ENCODE measurements around the gene POU2F1. TPM values are rescaled to one million over a fixed set of nuclear protein-coding genes. Genes with fewer than 3 reads are reported as not detected.

The POU2F1 gene
- total and polyA plus RNA-seq, 2 experiments from 2014 or later = 9.2 to 21.9 TPM

- no peak overlapping the region for H3K27ac ChIP-seq
- no peak for TF ChIP-seq CTCF (IDR thresholded peaks at IDR 0.05; ENCODE audit: low read depth, low read length)
- no peaks in the 10 kb centered on the region for H3K4me1 ChIP-seq (ENCODE audit: low read depth)
- H3K36me3 ChIP-seq = no peaks in the 10 kb centered on the region
- no peaks in the 10 kb centered on the region for H3K9me3 ChIP-seq (ENCODE audit: low read depth)
- no peak overlapping the region for H3K4me3 ChIP-seq
- H3K27me3 ChIP-seq = no peaks in the 10 kb centered on the region
- no peak for DNase-seq (ENCODE audit: low read depth in 1 of 2, low spot score in 1 of 2)
Observed at GRCh38 chr1:167339405-167339804, 118.7 kb downstream of the POU2F1 start.

- H3K27me3 ChIP-seq = no peaks in the 10 kb centered on the region
- H3K36me3 ChIP-seq = no peaks in the 10 kb centered on the region
- no peak overlapping the region for H3K27ac ChIP-seq
- no peak overlapping the region for H3K4me3 ChIP-seq
- no peak for DNase-seq (ENCODE audit: low read depth in 1 of 2, low spot score in 1 of 2)
- no peaks in the 10 kb centered on the region for H3K9me3 ChIP-seq (ENCODE audit: low read depth)
- no peak for TF ChIP-seq CTCF (IDR thresholded peaks at IDR 0.05; ENCODE audit: low read depth, low read length)
- no peaks in the 10 kb centered on the region for H3K4me1 ChIP-seq (ENCODE audit: low read depth)
Observed at GRCh38 chr1:167342846-167343245, 122.2 kb downstream of the POU2F1 start.

DNA sequence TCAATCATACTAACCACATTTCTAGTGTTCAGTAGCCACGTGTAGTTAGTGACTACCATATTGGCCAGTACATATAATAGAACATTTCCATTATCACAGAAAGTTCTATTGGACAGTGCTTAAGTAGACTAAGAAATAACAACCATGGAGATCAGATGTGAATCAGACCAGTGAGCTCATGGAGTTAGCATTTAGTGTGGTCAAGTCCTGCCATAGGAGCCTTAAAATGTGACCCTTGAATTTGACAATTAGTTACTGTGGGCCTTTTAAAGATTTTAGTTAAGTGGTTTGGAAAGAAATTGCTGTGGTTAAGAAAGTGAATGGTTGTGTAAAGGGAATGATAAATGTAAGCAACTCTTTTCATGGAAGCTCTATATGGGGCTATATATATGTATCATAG, 123.4 kb downstream of the POU2F1 start:
- H3K36me3 ChIP-seq = no peaks in the 10 kb centered on the region
- no peak for TF ChIP-seq CTCF (IDR thresholded peaks at IDR 0.05; ENCODE audit: low read depth, low read length)
- H3K9me3 ChIP-seq (ENCODE audit: low read depth) = no peaks in the 10 kb centered on the region
- DNase-seq (ENCODE audit: low read depth in 1 of 2, low spot score in 1 of 2) = peak in 1 of 2 donors; percentile 6
- no peaks in the 10 kb centered on the region for H3K4me1 ChIP-seq (ENCODE audit: low read depth)
- H3K4me3 ChIP-seq = no peak overlapping the region
- H3K27me3 ChIP-seq = no peaks in the 10 kb centered on the region
- no peak overlapping the region for H3K27ac ChIP-seq

- Histone ChIP-seq H3K9me3 (ENCODE audit: low read depth) (no peaks in the 10 kb centered on the region), H3K36me3 (no peaks in the 10 kb centered on the region), H3K4me1 (ENCODE audit: low read depth) (no peaks in the 10 kb centered on the region), H3K27ac (no peak overlapping the region), H3K4me3 (no peak overlapping the region), H3K27me3 (no peaks in the 10 kb centered on the region)
- no peak for DNase-seq (ENCODE audit: low read depth in 1 of 2, low spot score in 1 of 2)
- TF ChIP-seq CTCF (IDR thresholded peaks at IDR 0.05; ENCODE audit: low read depth, low read length) = no peak
Observed at GRCh38 chr1:167344615-167345385, 124.1 kb downstream of the POU2F1 start.

DNA sequence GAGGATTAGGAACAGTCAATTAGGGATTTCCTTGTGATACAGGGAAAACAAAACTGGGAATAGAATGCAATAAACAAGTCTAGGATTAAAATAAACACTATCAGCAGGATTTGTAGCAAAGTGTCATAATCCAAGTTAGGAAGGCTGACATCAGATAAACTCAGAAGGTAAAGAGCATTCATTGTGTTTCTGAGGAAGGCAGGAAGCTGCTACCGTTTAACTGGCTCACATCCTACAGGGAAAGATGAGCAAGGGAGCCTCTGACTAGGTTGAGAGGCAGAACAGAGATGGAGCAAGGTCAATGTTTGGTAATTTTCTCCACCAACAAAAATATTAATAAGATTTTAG, 124.7 kb downstream of the POU2F1 start:
- TF ChIP-seq CTCF (IDR thresholded peaks at IDR 0.05; ENCODE audit: low read depth, low read length) = no peak
- no peak overlapping the region for H3K4me3 ChIP-seq
- H3K9me3 ChIP-seq (ENCODE audit: low read depth) = no peaks in the 10 kb centered on the region
- DNase-seq (ENCODE audit: low read depth in 1 of 2, low spot score in 1 of 2) = no peak
- no peaks in the 10 kb centered on the region for H3K27me3 ChIP-seq
- no peak overlapping the region for H3K27ac ChIP-seq
- no peaks in the 10 kb centered on the region for H3K36me3 ChIP-seq
- no peaks in the 10 kb centered on the region for H3K4me1 ChIP-seq (ENCODE audit: low read depth)

Data from cardiac muscle cell (in vitro differentiated cells and primary cell).